Gastrocnemius medialis (tissue), 4 donors: ENCODE measurements around the gene SYT2. TPM values are rescaled to one million over a fixed set of nuclear protein-coding genes. Genes with fewer than 3 reads are reported as not detected.
"Not testable (repeated sequence)": the region's sequence is repeated elsewhere in the genome, so short reads cannot be mapped to it uniquely, and the experiment has no call there.

Experiments used
- ATAC-seq, 2 donors: fragments of 150-250 bp; one replicate each; pipeline ENCODE4 v1.9.1; 2016
- DNase-seq, 2 donors: peaks; one replicate each; pipeline ENCODE4 v3.0.0-alpha.2; 2019
- H3K27ac ChIP-seq, 4 donors: fragments of 200-600 bp; sonication (generic); 1 replicate in 1 of 4; 2 replicates in 3 of 4; pipeline ENCODE4 v1.5.1; 2016 to 2018; ENCODE audit warnings: mild to moderate bottlenecking in 2 of 4, moderate library complexity in 1 of 4
- H3K27me3 ChIP-seq, 3 donors: fragments of 200-600 bp; sonication (generic) in 2 of 3; 1 replicate in 1 of 3; 2 replicates in 2 of 3; pipeline versions ENCODE4 v1.5.1 to v1.6.0; 2016 to 2019; ENCODE audit warnings: mild to moderate bottlenecking in 1 of 3, moderate library complexity in 1 of 3
- H3K36me3 ChIP-seq, 2 donors: fragments of 200-600 bp; sonication (generic) in 1 of 2; one replicate each; pipeline ENCODE4 v1.5.1; 2017 to 2018
- H3K4me1 ChIP-seq, 2 donors: fragments of 200-600 bp; sonication (generic) in 1 of 2; one replicate each; pipeline ENCODE4 v1.5.1; 2016 to 2017; ENCODE audit warnings: mild to moderate bottlenecking in 2 of 2
- H3K4me3 ChIP-seq, 4 donors: fragments of 200-600 bp; sonication (generic) in 3 of 4; 1 replicate in 1 of 4; 2 replicates in 3 of 4; pipeline ENCODE4 v1.5.1; 2016 to 2019; ENCODE audit warnings: mild to moderate bottlenecking in 2 of 4
- H3K9me3 ChIP-seq, 3 donors: fragments of 200-600 bp; sonication (generic) in 2 of 3; 1 replicate in 1 of 3; 2 replicates in 2 of 3; pipeline ENCODE4 v1.5.1; 2016 to 2019
- POLR2A ChIP-seq, 2 donors: fragments of 450-650 bp; IDR thresholded peaks; one replicate each; pipeline ENCODE4 v1.6.1; 2017; ENCODE audit warnings: antibody characterized with exemption in 2 of 2, mild to moderate bottlenecking in 2 of 2, moderate library complexity in 2 of 2
- in situ Hi-C, 4 donors: fragments of 200-750 bp; cut with MboI; loops; one replicate each; pipeline versions ENCODE4 v1.15.0 to v1.8.0; 2017; ENCODE audit warnings: low sequenced_read_pairs in 4 of 4
- intact Hi-C: fragments of 100-400 bp; cut with DNase I; formaldehyde crosslinking; loops from one replicate; pipeline ENCODE4 v1.15.1; 2023; ENCODE audit warnings: low total_unique reads
- total RNA-seq, 4 donors: library from RNA; depleted of rRNA; stranded (reverse); fragments of >200 nt; gene quantifications; one replicate each; pipeline versions ENCODE4 v1.1.0 to v1.2.3, GENCODE V29; 2016
- TF ChIP-seq, protein P1 (sequence below), 5 experiments: fragments of 450-650 bp in 3 of 5; fragments of 200-600 bp in 2 of 5; sonication (generic) in 2 of 5; IDR thresholded peaks in 4 of 5; conservative IDR thresholded peaks in 1 of 5; 1 replicate in 4 of 5; 2 replicates in 1 of 5; pipeline ENCODE4 v1.5.1; 2016 to 2019; ENCODE audit warnings: antibody characterized with exemption in 5 of 5, mild to moderate bottlenecking in 3 of 5, moderate library complexity in 3 of 5

SYT2 gene
- total RNA-seq, 4 donors from 2014 or later: not detected

DNA sequence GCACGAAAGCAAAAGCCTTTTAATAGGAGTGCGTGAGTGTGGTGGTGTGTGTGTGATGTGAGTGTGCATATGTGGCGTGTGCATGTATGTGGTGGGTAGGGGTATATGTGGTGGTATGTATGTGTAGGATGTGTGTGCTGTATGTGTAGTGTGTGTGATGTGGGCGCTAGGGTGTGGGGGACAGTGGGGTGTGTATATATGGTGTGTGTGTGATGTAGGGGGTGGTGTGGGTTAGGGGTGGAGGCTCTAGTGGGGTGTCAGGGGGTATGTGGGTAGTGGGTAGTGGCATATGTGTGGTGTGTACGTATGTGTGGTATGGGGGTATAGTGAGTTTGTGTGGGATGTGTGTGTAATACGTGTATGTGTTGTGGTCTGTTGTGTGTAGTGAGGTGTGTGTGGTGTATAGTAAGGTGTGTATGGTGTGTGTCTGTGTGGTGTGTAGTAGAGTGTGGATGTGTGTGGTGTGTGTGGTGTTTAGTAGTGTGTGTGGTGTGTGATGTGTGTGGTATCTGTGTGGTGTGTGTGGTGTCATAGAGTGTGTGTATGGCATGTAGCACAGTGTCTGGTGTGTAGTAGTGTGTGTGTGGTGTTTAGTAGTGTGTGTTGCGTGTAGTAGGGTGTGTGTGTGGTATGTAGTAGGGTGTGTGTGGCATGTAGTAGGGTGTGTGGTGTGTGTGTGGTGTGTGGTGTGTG lies 86.0 kb downstream of the SYT2 start:
- in situ Hi-C loops: loop anchor here in 1 of 4 donors (25.0 kb wide), 1 partner anchor 287 kb away; the partner anchor contains the start of genes PPP1R12B and UBE2T
- Histone ChIP-seq H3K9me3 (no peaks in the 10 kb centered on the region), H3K27me3 (no peaks in the 10 kb centered on the region), H3K36me3 (no peaks in the 10 kb centered on the region), H3K4me3 (no peak overlapping the region), H3K27ac (no peak overlapping the region), H3K4me1 (peaks cover 25 to 39% of the 10 kb centered on the region in 2 donors)
- TF ChIP-seq, protein P1, sequence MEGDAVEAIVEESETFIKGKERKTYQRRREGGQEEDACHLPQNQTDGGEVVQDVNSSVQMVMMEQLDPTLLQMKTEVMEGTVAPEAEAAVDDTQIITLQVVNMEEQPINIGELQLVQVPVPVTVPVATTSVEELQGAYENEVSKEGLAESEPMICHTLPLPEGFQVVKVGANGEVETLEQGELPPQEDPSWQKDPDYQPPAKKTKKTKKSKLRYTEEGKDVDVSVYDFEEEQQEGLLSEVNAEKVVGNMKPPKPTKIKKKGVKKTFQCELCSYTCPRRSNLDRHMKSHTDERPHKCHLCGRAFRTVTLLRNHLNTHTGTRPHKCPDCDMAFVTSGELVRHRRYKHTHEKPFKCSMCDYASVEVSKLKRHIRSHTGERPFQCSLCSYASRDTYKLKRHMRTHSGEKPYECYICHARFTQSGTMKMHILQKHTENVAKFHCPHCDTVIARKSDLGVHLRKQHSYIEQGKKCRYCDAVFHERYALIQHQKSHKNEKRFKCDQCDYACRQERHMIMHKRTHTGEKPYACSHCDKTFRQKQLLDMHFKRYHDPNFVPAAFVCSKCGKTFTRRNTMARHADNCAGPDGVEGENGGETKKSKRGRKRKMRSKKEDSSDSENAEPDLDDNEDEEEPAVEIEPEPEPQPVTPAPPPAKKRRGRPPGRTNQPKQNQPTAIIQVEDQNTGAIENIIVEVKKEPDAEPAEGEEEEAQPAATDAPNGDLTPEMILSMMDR (IDR thresholded peaks at IDR 0.05 in 4 of 5, conservative IDR thresholded peaks at IDR 0.05 in 1 of 5): no peak
- no peak for TF ChIP-seq POLR2A (IDR thresholded peaks at IDR 0.05)
- DNase-seq (no peak), ATAC-seq (no peak)
- intact Hi-C loops: loop anchor here (10.0 kb wide), 1 partner anchor 159 kb away; no protein-coding TSS in a partner anchor

DNA sequence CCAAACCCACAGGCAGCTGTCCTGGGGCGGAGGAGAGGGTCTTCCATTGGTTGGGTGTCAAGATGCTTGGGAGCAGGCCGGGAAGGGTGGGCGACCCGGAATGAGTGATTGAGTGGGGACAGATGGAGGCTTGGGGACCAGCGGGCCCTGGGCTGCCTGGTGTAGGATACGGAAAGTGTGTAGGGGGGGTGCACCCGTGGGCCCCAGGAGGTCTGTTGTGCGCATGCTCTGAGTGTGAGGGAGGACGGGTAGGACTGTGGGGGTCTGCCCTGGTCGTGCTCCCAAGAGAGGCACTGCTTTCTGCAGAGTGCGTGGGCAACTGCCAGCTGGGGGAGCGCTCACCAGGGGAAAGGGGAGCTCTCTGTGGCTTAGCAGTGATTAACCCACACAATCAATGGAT lies 86.8 kb downstream of the SYT2 start:
- Histone ChIP-seq H3K27ac (peak overlapping the region; percentile 25 to 71 (median 46)), H3K4me3 (peak overlapping the region in 1 of 4 donors; percentile 28), H3K4me1 (peaks cover 33 to 47% of the 10 kb centered on the region in 2 donors)
- DNase-seq, H3K27me3 ChIP-seq, H3K36me3 ChIP-seq, H3K9me3 ChIP-seq, ATAC-seq: not testable (repeated sequence)
- intact Hi-C loops: loop anchor here (10.0 kb wide), 1 partner anchor 159 kb away; no protein-coding TSS in a partner anchor
- in situ Hi-C loops: loop anchor here in 1 of 4 donors (25.0 kb wide), 1 partner anchor 286 kb away; the partner anchor contains the start of genes PPP1R12B and UBE2T

DNA sequence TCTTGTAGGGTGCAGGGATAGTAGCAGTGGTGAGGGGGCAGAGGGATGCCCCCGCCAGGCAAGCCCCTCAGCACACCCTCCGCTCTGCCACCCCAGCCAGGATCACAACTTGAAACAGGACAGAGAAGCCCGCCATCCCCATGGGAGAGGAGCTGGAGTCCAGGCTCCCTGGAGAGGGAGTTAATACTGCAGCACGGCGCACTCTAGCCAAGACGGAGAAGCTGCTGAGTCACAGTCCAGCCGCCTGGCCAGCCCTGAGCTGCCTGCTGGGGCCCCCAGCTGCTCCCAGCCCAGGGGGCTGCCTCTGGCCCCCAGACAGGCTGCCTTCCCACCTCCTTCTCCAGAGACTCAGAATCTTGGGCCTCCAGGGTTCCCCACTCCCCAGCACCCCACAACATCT lies 87.2 kb downstream of the SYT2 start:
- H3K9me3 ChIP-seq: no peaks in the 10 kb centered on the region
- DNase-seq (peak; percentile 43 to 66), ATAC-seq (peak; percentile 36 to 49)
- TF ChIP-seq, protein P1 (IDR thresholded peaks at IDR 0.05 in 4 of 5, conservative IDR thresholded peaks at IDR 0.05 in 1 of 5): no peak
- no peak for TF ChIP-seq POLR2A (IDR thresholded peaks at IDR 0.05)
- H3K27me3 ChIP-seq: no peaks in the 10 kb centered on the region
- H3K4me1 ChIP-seq: peaks cover 35 to 51% of the 10 kb centered on the region in 2 donors
- H3K36me3 ChIP-seq: no peaks in the 10 kb centered on the region
- intact Hi-C loops: loop anchor here (10.0 kb wide), 1 partner anchor 158 kb away; no protein-coding TSS in a partner anchor
- in situ Hi-C loops: loop anchor here in 1 of 4 donors (25.0 kb wide), 1 partner anchor 286 kb away; the partner anchor contains the start of genes PPP1R12B and UBE2T
- peak overlapping the region; percentile 25 to 71 (median 46) for H3K27ac ChIP-seq
- H3K4me3 ChIP-seq: peak overlapping the region in 1 of 4 donors; percentile 28

GRCh38 chr1:202622388-202622787 lies 87.9 kb downstream of the SYT2 start:
- intact Hi-C loops: loop anchor here (10.0 kb wide), 1 partner anchor 158 kb away; no protein-coding TSS in a partner anchor
- H3K27me3 ChIP-seq: no peaks in the 10 kb centered on the region
- DNase-seq: no peak

More at GRCh38 chr1:202622388-202622787, 87.9 kb downstream of the SYT2 start:
- Histone ChIP-seq H3K4me3 (no peak overlapping the region), H3K4me1 (peaks cover 35 to 54% of the 10 kb centered on the region in 2 donors), H3K36me3 (no peaks in the 10 kb centered on the region), H3K27ac (peak overlapping the region in 2 of 4 donors; percentile 64 to 71), H3K9me3 (no peaks in the 10 kb centered on the region)
- TF ChIP-seq, protein P1 (IDR thresholded peaks at IDR 0.05 in 4 of 5, conservative IDR thresholded peaks at IDR 0.05 in 1 of 5): no peak
- no peak for TF ChIP-seq POLR2A (IDR thresholded peaks at IDR 0.05)
- ATAC-seq: no peak
- in situ Hi-C loops: loop anchor here in 1 of 4 donors (25.0 kb wide), 1 partner anchor 285 kb away; the partner anchor contains the start of genes PPP1R12B and UBE2T
